ENCODE data around the gene FHAD1. TPM values are rescaled to one million over a fixed set of nuclear protein-coding genes. Genes with fewer than 3 reads are reported as not detected.

Gene FHAD1
- total RNA-seq, 1 experiment from 2014 or later, result 1.9 TPM

DNA sequence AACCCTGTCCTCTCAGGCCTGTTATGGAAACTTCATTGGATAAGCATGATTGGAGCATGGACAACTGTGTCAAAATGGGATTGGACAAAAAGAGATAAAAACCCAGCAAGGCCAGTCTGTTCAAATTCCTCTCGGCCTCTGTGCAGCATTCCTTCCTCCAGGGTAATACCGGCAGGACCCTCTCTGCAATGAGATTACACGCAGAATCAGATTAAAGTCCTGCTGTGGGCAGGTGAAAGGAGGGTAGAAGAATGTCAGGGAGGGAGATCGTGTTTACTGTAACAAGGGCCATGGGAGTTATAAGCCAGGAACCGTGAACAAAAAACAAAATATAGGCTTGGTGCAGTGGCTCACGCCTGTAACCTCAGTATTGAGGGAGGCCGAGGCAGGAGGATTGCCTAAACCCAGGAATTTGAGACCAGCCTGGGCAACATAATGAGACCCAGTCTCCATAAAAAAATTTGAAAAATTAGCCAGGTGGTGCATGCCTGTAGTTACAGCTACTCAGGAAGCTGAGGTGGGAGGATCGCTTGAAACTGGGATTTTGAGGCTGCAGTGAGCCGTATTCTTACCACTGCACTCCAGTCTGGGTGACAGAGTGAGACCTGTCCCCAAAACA is 157.0 kb downstream of the FHAD1 start:
- peaks cover 15 to 18% of the 10 kb centered on the region in 2 experiments for H3K4me1 Mint-ChIP-seq
- DNase-seq, result no peak
- Histone ChIP-seq H2BK5ac (ENCODE audit: insufficient read length, low read length) (no peak overlapping the region), H3K79me2 (ENCODE audit: insufficient read depth, low read length) (no peaks in the 10 kb centered on the region), H3K4me2 (ENCODE audit: insufficient read depth, insufficient read length, low read length) (no peak overlapping the region), H3K27me3 (ENCODE audit: insufficient read depth, low read length) (no peaks in the 10 kb centered on the region), H2BK12ac (ENCODE audit: insufficient read length, low read depth, low read length) (no peak overlapping the region), H2AK5ac (ENCODE audit: insufficient read length, low read length) (no peak overlapping the region), H2BK15ac (ENCODE audit: low read depth, low read length) (no peak overlapping the region), H3T11ph (ENCODE audit: low read length) (no peak overlapping the region), H2BK120ac (ENCODE audit: low read depth, low read length, poor library complexity, severe bottlenecking) (no peak overlapping the region), H3K9me3 (ENCODE audit: control insufficient read depth, low read depth, low read length) (no peaks in the 10 kb centered on the region), H3K4ac (ENCODE audit: low read depth, low read length) (no peak overlapping the region), H3K27ac (ENCODE audit: insufficient read length, low read depth, low read length) (no peak overlapping the region), H3K14ac (ENCODE audit: insufficient read depth, low read length) (no peak overlapping the region), H3K23ac (ENCODE audit: insufficient read length, low read depth, low read length) (no peak overlapping the region), H3K18ac (ENCODE audit: insufficient read length, low read depth, low read length) (no peak overlapping the region), H3K9ac (ENCODE audit: extremely low read depth, insufficient read length, low read length) (no peak overlapping the region), H4K8ac (replicated peaks; ENCODE audit: insufficient read length, low read depth, low read length) (no peak overlapping the region), H2BK20ac (ENCODE audit: low read depth, low read length, poor library complexity, severe bottlenecking) (no peak overlapping the region), H4K91ac (ENCODE audit: insufficient read length, low read depth, low read length) (no peak overlapping the region), H4K5ac (ENCODE audit: insufficient read length, low read depth, low read length) (no peak overlapping the region), H3K23me2 (ENCODE audit: insufficient read length, low read depth, low read length, poor library complexity, severe bottlenecking) (peaks cover 1% of the 10 kb centered on the region), H4K20me1 (ENCODE audit: control insufficient read depth, insufficient read depth, insufficient read length) (no peaks in the 10 kb centered on the region), H3K4me1 (ENCODE audit: insufficient read depth, low read length) (no peaks in the 10 kb centered on the region), H2AFZ (ENCODE audit: low read length) (no peak overlapping the region), H3K79me1 (ENCODE audit: insufficient read depth, low read depth, low read length, poor library complexity, severe bottlenecking) (no peaks in the 10 kb centered on the region), H3K56ac (ENCODE audit: insufficient read length, low read depth, low read length) (no peak overlapping the region)
- WGBS (ENCODE audit: extremely low coverage, insufficient read length, low lambda C conversion rate), result no CpG with 5 or more reads among the region's 9 CpGs
- TF ChIP-seq CTCF (conservative IDR thresholded peaks at IDR 0.05), result peak; percentile 18; the same call in 1 of the 3 replicates
- no peak overlapping the region for H3K4me3 Mint-ChIP-seq
- peak overlapping the region in 1 of 3 experiments; percentile 59; a peak in 1 of 7 replicates for H3K27ac Mint-ChIP-seq
- H3K9me3 Mint-ChIP-seq, result peaks cover 15 to 17% of the 10 kb centered on the region in 2 experiments
- peaks cover 6 to 14% (median 9%) of the 10 kb centered on the region in 3 experiments for H3K36me3 Mint-ChIP-seq (ENCODE audit: insufficient read depth in 1 of 3, low read depth in 3 of 3)
- H3K27me3 Mint-ChIP-seq (ENCODE audit: low read depth), result peaks cover 42% of the 10 kb centered on the region
